Measurements from ENCODE around the gene TAX1BP3. TPM values are rescaled to one million over a fixed set of nuclear protein-coding genes. Genes with fewer than 3 reads are reported as not detected.
A peak's percentile ranks its signal among the peaks of the same experiment; 100 is the strongest.

Gene TAX1BP3
- total RNA-seq, 2 donors from 2014 or later: 148 to 195 TPM

- H3K27ac ChIP-seq: no peak overlapping the region
- no peak overlapping the region for H3K9ac ChIP-seq (ENCODE audit: low read depth in 2 of 2, low read length in 2 of 2)
- peaks cover 9% of the 10 kb centered on the region for H3K27me3 ChIP-seq
- H3K36me3 ChIP-seq: no peaks in the 10 kb centered on the region
- no peaks in the 10 kb centered on the region for H3K4me1 ChIP-seq
- DNase-seq: no peak
- peak; percentile 90 for TF ChIP-seq CTCF (IDR thresholded peaks at IDR 0.05)
- H3K9me3 ChIP-seq: no peaks in the 10 kb centered on the region
- intact Hi-C loops (cut with DNase I): no loop called here
- no peak overlapping the region for H3K4me3 ChIP-seq
Measured at GRCh38 chr17:3683054-3683511, 14.7 kb upstream of the TAX1BP3 start.

GRCh38 chr17:3682033-3682432 lies 13.7 kb upstream of the TAX1BP3 start:
- H3K36me3 ChIP-seq: no peaks in the 10 kb centered on the region
- H3K9me3 ChIP-seq: no peaks in the 10 kb centered on the region
- TF ChIP-seq CTCF (IDR thresholded peaks at IDR 0.05): no peak
- H3K9ac ChIP-seq (ENCODE audit: low read depth in 2 of 2, low read length in 2 of 2): no peak overlapping the region
- no peak overlapping the region for H3K27ac ChIP-seq
- H3K4me1 ChIP-seq: no peaks in the 10 kb centered on the region
- DNase-seq: no peak
- no peak overlapping the region for H3K4me3 ChIP-seq
- intact Hi-C loops (cut with DNase I): no loop called here
- H3K27me3 ChIP-seq: peaks cover 9% of the 10 kb centered on the region

GRCh38 chr17:3681565-3681964 lies 13.2 kb upstream of the TAX1BP3 start:
- no peaks in the 10 kb centered on the region for H3K4me1 ChIP-seq
- no peaks in the 10 kb centered on the region for H3K36me3 ChIP-seq
- peaks cover 9% of the 10 kb centered on the region for H3K27me3 ChIP-seq
- TF ChIP-seq CTCF (IDR thresholded peaks at IDR 0.05): no peak
- DNase-seq: no peak
- H3K9me3 ChIP-seq: no peaks in the 10 kb centered on the region
- intact Hi-C loops (cut with DNase I): no loop called here
- no peak overlapping the region for H3K4me3 ChIP-seq
- no peak overlapping the region for H3K27ac ChIP-seq
- no peak overlapping the region for H3K9ac ChIP-seq (ENCODE audit: low read depth in 2 of 2, low read length in 2 of 2)

GRCh38 chr17:3681057-3681456 lies 12.7 kb upstream of the TAX1BP3 start:
- Histone ChIP-seq H3K9me3 (no peaks in the 10 kb centered on the region), H3K9ac (ENCODE audit: low read depth in 2 of 2, low read length in 2 of 2) (no peak overlapping the region), H3K27ac (no peak overlapping the region), H3K27me3 (peaks cover 9% of the 10 kb centered on the region), H3K4me1 (no peaks in the 10 kb centered on the region), H3K36me3 (no peaks in the 10 kb centered on the region), H3K4me3 (no peak overlapping the region)
- no peak for DNase-seq
- intact Hi-C loops (cut with DNase I): no loop called here
- no peak for TF ChIP-seq CTCF (IDR thresholded peaks at IDR 0.05)

GRCh38 chr17:3679531-3680126 lies 11.3 kb upstream of the TAX1BP3 start:
- no peak overlapping the region for H3K9ac ChIP-seq (ENCODE audit: low read depth in 2 of 2, low read length in 2 of 2)

More at GRCh38 chr17:3679531-3680126, 11.3 kb upstream of the TAX1BP3 start:
- Histone ChIP-seq H3K4me3 (no peak overlapping the region), H3K27ac (no peak overlapping the region), H3K4me1 (no peaks in the 10 kb centered on the region), H3K36me3 (no peaks in the 10 kb centered on the region), H3K27me3 (peaks cover 9% of the 10 kb centered on the region), H3K9me3 (no peaks in the 10 kb centered on the region)
- DNase-seq: no peak
- TF ChIP-seq CTCF (IDR thresholded peaks at IDR 0.05): no peak
- intact Hi-C loops (cut with DNase I): no loop called here

All from colonic mucosa (tissue), 4 donors.